Panc1 (cell line): Measurements from ENCODE around the gene TEX26. TPM values are rescaled to one million over a fixed set of nuclear protein-coding genes. Genes with fewer than 3 reads are reported as not detected.

ENCODE experiments used
- ATAC-seq: fragments of 200-7000 bp; cut with Tn5 transposase; 2 replicates; pipeline ENCODE4 v1.9.1; 2020; ENCODE audit warnings: mild to moderate bottlenecking, moderate library complexity
- BruUV-seq: library from RNA; stranded (reverse); fragments of 400-500 nt; replicated peaks from 2 replicates; lab custom pipeline; 2021; lab: Mats Ljungman, UMichigan
- CTCF ChIA-PET: fragments of 300-600 bp; sonication (Branson Sonifier 250); formaldehyde crosslinking; loops from one replicate; lab custom pipeline; 2022; ENCODE audit warnings: antibody characterized with exemption; lab: Charles Lee
- POLR2A ChIA-PET: fragments of 300-600 bp; sonication (Branson Sonifier 250); formaldehyde crosslinking; loops from one replicate; lab custom pipeline; 2022; ENCODE audit warnings: antibody characterized with exemption; lab: Charles Lee
- DNase-seq: peaks from one replicate; pipeline ENCODE4 v3.0.0-alpha.2; 2010; ENCODE audit warnings: low read depth, low spot score
- H3K27ac ChIP-seq: 2 replicates; pipeline ENCODE4 v1.5.1; 2011; ENCODE audit warnings: mild to moderate bottlenecking, low read length, inconsistent platforms
- H3K27me3 ChIP-seq: fragments of 200-500 bp; sonication (Bioruptor generic); 2 replicates; pipeline ENCODE4 v1.6.0; 2014; ENCODE audit warnings: low read length, inconsistent platforms; ENCODE audit not compliant: control insufficient read depth, insufficient read depth
- H3K36me3 ChIP-seq: fragments of 200-500 bp; sonication (Bioruptor generic); 2 replicates; pipeline ENCODE4 v1.5.1; 2014; ENCODE audit warnings: inconsistent platforms, mild to moderate bottlenecking, low read length, moderate library complexity; ENCODE audit not compliant: control insufficient read depth, insufficient read depth
- H3K4me1 ChIP-seq: 2 replicates; pipeline ENCODE4 v1.5.1; 2011; ENCODE audit warnings: inconsistent platforms, mild to moderate bottlenecking, low read length, moderate library complexity; ENCODE audit not compliant: control insufficient read depth, insufficient read depth
- H3K4me3 ChIP-seq, 2 experiments: 2 replicates each; pipeline ENCODE4 v1.5.1; 2011 to 2012; ENCODE audit warnings: low read depth in 2 of 2, low read length in 2 of 2, mild to moderate bottlenecking in 2 of 2, inconsistent platforms in 1 of 2, moderate library complexity in 1 of 2
- H3K9me3 ChIP-seq: fragments of 200-500 bp; sonication (Bioruptor generic); 2 replicates; pipeline ENCODE4 v1.5.1; 2014; ENCODE audit warnings: low read depth, mild to moderate bottlenecking, inconsistent platforms, low read length, moderate library complexity; ENCODE audit not compliant: control insufficient read depth, insufficient read depth
- POLR2AphosphoS5 ChIP-seq: IDR thresholded peaks from 2 replicates; pipeline ENCODE4 v1.6.1; 2012; ENCODE audit warnings: mild to moderate bottlenecking, low read depth, low read length, moderate library complexity
- SIN3A ChIP-seq: IDR thresholded peaks from 2 replicates; pipeline ENCODE4 v1.6.1; 2012; ENCODE audit warnings: low read depth, mild to moderate bottlenecking, low read length, moderate library complexity, borderline replicate concordance; ENCODE audit not compliant: insufficient read depth
- TCF7L2 ChIP-seq: IDR thresholded peaks from 2 replicates; pipeline ENCODE4 v1.6.1; 2011; ENCODE audit warnings: mild to moderate bottlenecking, low read depth, low read length, inconsistent platforms
- in situ Hi-C: cut with HindIII; loops from 2 replicates; pipeline ENCODE4 v1.10.0; 2016; ENCODE audit warnings: low sequenced_read_pairs, low pct_unique_long_range_greater_than_20kb
- intact Hi-C: fragments of 100-400 bp; cut with micrococcal nuclease; formaldehyde crosslinking; loops from one replicate; pipeline ENCODE4 v1.10.0; 2022; ENCODE audit not compliant: unreplicated experiment
- total RNA-seq: library from RNA; stranded (reverse); gene quantifications from one replicate; pipeline ENCODE4 v1.2.1, GENCODE V29; 2021; ENCODE audit not compliant: unreplicated experiment
- TF ChIP-seq, protein P1 (sequence below), 2 experiments: IDR thresholded peaks; 2 replicates each; pipeline ENCODE4 v1.6.1; 2011 to 2012; ENCODE audit warnings: low read depth in 2 of 2, control low read depth in 1 of 2, low read length in 1 of 2, mild to moderate bottlenecking in 1 of 2, moderate library complexity in 1 of 2; ENCODE audit not compliant: insufficient read depth in 1 of 2
- TF ChIP-seq, protein P2 (sequence below): fragments of 450-650 bp; IDR thresholded peaks from 2 replicates; pipeline ENCODE4 v1.5.1; 2017; ENCODE audit warnings: mild to moderate bottlenecking

The TEX26 gene
- total RNA-seq, 1 experiment from 2014 or later: not detected

DNA sequence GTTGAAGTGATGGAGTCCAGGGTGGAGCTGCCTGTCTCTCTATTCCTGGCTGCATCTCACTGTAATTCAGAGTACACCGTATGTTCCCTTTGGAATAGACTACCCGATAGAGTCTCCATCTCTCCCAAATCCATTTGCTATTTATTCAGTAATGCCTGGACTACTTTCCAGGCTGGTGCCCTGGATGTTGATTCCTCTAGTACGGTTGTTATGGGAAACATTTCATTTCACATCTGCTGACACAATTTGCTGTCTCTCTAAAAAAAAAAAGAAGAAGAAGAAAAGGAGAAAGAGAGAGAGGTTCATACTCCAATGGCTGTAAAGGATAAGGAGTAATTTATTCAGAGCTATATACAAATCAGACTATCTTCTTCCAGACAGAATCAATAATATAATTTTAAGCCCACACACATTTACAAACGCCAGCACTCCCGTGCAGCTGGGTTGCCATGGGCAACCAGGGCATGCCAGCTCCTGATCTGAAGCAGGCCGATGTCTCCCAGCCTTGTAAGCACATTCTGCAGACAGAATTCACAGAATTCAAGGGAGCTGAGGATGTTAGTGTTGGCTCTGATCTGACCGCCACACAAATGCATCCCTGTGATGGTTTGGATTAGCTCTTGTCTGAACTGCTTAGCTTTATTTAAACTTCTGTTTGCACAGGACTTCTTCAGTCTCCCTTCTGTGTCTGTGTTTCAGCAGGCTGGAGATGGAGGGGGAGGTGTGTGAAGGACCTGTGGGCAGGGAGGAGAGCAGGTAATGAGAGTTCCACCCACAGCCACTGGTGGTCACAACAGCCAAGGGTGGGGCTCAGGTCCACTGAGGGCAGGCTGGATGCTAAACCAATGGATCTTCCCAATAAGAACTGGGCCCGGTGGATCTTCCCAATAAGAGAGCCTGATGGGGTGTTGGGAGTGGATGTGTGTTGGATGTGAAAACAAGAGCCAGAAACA lies 66.0 kb downstream of the TEX26 start:
- intact Hi-C loops: no loop called here
- ATAC-seq: no peak
- no peak overlapping the region for H3K4me3 ChIP-seq
- no peaks in the 10 kb centered on the region for H3K4me1 ChIP-seq
- ChIA-PET CTCF (interaction anchor here (0.6 kb wide), 1 partner anchor 20 kb away, joined by 7 read pairs; no protein-coding TSS in a partner anchor), POLR2A (no interaction called here)
- no peaks in the 10 kb centered on the region for H3K9me3 ChIP-seq
- in situ Hi-C loops: no loop called here
- no peaks in the 10 kb centered on the region for H3K27me3 ChIP-seq
- TF ChIP-seq TCF7L2 (no peak), SIN3A (no peak), POLR2AphosphoS5 (no peak)
- TF ChIP-seq, protein P1, sequence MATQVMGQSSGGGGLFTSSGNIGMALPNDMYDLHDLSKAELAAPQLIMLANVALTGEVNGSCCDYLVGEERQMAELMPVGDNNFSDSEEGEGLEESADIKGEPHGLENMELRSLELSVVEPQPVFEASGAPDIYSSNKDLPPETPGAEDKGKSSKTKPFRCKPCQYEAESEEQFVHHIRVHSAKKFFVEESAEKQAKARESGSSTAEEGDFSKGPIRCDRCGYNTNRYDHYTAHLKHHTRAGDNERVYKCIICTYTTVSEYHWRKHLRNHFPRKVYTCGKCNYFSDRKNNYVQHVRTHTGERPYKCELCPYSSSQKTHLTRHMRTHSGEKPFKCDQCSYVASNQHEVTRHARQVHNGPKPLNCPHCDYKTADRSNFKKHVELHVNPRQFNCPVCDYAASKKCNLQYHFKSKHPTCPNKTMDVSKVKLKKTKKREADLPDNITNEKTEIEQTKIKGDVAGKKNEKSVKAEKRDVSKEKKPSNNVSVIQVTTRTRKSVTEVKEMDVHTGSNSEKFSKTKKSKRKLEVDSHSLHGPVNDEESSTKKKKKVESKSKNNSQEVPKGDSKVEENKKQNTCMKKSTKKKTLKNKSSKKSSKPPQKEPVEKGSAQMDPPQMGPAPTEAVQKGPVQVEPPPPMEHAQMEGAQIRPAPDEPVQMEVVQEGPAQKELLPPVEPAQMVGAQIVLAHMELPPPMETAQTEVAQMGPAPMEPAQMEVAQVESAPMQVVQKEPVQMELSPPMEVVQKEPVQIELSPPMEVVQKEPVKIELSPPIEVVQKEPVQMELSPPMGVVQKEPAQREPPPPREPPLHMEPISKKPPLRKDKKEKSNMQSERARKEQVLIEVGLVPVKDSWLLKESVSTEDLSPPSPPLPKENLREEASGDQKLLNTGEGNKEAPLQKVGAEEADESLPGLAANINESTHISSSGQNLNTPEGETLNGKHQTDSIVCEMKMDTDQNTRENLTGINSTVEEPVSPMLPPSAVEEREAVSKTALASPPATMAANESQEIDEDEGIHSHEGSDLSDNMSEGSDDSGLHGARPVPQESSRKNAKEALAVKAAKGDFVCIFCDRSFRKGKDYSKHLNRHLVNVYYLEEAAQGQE (IDR thresholded peaks at IDR 0.05; ENCODE audit: insufficient read depth in 1 of 2, low read depth in 2 of 2, low read length in 1 of 2): no peak
- TF ChIP-seq, protein P2, sequence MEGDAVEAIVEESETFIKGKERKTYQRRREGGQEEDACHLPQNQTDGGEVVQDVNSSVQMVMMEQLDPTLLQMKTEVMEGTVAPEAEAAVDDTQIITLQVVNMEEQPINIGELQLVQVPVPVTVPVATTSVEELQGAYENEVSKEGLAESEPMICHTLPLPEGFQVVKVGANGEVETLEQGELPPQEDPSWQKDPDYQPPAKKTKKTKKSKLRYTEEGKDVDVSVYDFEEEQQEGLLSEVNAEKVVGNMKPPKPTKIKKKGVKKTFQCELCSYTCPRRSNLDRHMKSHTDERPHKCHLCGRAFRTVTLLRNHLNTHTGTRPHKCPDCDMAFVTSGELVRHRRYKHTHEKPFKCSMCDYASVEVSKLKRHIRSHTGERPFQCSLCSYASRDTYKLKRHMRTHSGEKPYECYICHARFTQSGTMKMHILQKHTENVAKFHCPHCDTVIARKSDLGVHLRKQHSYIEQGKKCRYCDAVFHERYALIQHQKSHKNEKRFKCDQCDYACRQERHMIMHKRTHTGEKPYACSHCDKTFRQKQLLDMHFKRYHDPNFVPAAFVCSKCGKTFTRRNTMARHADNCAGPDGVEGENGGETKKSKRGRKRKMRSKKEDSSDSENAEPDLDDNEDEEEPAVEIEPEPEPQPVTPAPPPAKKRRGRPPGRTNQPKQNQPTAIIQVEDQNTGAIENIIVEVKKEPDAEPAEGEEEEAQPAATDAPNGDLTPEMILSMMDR: no peak
- no peak for DNase-seq
- no peak overlapping the region for H3K27ac ChIP-seq
- no TSS peak for BruUV-seq
- H3K36me3 ChIP-seq: no peaks in the 10 kb centered on the region

DNA sequence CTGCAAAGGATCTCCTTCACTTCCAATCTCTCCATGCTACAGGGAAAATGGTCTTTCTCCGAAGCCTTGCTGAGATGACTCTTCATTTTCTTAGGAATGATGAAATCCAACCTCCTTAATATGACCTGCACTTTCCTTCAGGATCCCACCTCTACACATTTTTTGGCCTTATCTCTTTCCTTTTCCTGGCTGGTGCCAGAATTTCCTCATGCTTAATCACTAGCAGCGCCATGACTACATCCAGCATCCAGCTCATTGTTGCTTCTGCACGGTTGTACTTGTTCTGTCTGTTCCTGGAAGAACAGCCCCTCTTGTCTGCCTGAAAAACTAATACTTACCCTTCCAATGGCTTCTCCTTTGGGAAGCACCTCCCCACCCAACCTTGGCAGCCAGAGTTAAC lies 68.4 kb downstream of the TEX26 start:
- POLR2A ChIA-PET: no interaction called here
- Histone ChIP-seq H3K36me3 (no peaks in the 10 kb centered on the region), H3K9me3 (no peaks in the 10 kb centered on the region), H3K4me3 (no peak overlapping the region), H3K27ac (no peak overlapping the region), H3K27me3 (no peaks in the 10 kb centered on the region), H3K4me1 (no peaks in the 10 kb centered on the region)
- intact Hi-C loops (no loop called here), in situ Hi-C loops (no loop called here)
- no TSS peak for BruUV-seq
- CTCF ChIA-PET: no interaction called here
- DNase-seq: no peak
- ATAC-seq: no peak
- TF ChIP-seq, protein P2: no peak
- TF ChIP-seq SIN3A: no peak
- no peak for TF ChIP-seq TCF7L2
- TF ChIP-seq POLR2AphosphoS5: no peak
- TF ChIP-seq, protein P1 (IDR thresholded peaks at IDR 0.05; ENCODE audit: insufficient read depth in 1 of 2, low read depth in 2 of 2, low read length in 1 of 2): no peak
